ENCODE data around the gene EIF4E2.
A peak's percentile ranks its signal among the peaks of the same experiment; 100 is the strongest.

EIF4E2 gene, protein sequence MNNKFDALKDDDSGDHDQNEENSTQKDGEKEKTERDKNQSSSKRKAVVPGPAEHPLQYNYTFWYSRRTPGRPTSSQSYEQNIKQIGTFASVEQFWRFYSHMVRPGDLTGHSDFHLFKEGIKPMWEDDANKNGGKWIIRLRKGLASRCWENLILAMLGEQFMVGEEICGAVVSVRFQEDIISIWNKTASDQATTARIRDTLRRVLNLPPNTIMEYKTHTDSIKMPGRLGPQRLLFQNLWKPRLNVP

DNA sequence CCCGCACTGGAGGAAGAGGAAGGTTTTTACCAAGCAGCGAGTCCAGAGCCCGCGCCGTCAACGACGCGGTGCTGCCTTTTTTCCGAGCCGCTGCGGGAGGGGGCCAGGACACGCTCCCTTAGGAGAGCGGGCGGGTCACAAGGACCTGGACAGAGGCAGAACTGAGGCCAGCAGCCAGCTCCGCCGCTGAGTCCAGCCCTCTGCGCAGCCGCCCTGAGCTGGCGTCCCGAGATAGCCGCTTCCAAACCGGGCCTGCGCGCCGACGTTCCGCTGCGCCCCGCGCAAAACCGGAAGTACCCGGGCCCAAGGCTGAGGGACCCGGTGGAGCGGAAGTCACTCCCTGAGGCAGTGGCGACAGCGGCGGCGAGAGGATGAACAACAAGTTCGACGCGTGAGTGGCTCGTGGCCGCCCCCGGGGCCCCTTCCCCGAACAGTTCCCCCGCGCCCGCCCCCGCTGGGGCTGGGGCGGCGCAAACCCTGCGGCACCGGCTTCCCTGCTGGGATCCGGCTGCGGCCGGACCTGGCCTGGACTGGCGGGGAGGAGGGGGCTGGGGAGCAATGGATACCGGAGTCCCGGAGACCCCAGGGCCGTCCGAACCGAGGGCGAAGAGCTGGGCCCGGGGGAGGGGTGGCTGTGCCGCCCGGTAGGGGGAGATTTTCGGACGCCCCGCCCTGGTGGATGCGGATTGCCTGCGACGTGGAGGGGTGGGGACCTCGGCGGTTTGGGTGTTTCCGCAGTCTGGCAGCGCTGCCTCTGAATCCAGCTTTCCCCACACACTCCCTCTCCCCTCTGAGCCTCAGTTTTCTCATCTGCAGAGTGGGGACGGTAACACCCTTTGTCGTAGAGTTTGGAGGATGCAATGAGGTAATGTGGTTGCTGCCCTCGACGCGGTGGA is at the start of gene EIF4E2, which contains the start of gene TIGD1:
EIF4E2 (plus strand) TSS at position 336 of the 896 bp plus-strand sequence; CDS start at position 372, 36 bp downstream.
TIGD1 (minus strand) TSS at position 204 of the 896 bp plus-strand sequence. CDS start 675 bp downstream, outside the sequence.
- peak; percentile 74 for DNase-seq (ENCODE audit: low read depth, low spot score)

DNA sequence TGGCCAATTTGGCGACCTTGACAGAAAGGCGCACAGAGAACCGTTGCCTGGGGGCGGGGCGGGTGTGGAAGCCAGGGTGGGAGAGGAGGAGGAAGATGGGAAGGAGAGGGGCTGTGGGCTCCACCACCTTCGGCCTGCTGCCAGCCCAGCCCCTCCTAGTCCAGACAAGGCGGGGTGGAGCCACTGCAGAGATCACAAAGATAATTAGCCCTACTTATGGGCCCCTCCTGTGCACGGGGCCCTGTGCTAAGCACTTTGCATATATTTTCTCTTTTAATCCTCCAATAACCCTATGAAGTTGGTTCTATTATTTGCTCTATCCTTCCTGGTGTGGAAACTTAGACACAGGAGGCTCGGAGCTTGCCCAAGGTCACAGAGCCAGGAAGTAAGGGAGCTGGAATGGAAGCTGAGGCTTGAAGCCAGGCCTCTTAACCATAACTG is 49.1 kb upstream of the EIF4E2 start:
- DNase-seq (ENCODE audit: low read depth, low spot score): no peak

DNA sequence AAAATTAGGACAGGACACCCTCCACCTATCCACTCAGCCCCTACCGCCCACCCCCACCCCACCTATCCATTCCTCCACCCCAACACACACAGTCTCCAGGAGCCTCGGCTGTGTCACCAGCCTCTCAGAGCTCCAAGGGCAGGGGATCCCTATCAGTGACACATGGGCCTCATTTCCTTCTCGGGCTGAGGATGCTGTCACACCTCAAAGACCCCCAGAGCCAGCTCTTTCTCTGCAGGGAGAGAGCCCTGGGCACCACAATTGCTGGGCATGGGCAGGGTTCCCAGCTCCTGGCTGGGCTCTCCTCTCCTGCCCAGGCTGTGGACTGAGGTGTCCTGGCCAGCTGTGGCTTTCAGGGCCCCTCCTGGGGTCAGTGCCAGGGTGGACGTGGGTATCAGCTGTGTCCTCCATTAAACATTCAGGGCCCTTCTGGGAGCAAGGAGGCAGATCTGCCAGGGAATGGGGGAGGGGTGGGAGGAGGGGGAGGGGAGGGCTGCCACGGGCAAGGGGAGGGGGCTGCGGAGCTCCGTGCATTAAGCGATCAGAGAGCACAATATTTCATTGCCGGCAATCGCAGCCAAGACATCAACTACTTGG is 48.6 kb upstream of the EIF4E2 start:
- no peak for DNase-seq (ENCODE audit: low read depth, low spot score)

DNA sequence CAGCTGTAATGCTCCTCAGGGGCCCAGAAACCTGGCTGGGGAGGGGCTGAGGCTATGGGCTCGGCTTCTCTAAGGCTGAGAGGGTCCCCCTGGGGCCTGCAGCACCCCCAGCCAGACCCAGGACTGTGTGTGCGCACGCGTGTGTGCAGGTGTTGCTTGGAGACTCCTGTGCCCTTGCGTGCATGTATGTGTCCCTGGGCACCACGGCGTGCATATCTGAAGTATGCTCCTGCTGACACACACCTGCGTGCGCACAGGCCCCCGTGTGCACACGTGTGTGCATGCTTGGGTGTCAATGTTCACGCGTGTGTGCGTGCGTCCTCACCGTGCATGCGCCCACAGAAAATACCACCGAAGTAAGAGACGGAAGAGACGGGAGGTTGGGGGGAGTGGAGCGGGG is 48.0 kb upstream of the EIF4E2 start:
- DNase-seq (ENCODE audit: low read depth, low spot score): no peak

DNA sequence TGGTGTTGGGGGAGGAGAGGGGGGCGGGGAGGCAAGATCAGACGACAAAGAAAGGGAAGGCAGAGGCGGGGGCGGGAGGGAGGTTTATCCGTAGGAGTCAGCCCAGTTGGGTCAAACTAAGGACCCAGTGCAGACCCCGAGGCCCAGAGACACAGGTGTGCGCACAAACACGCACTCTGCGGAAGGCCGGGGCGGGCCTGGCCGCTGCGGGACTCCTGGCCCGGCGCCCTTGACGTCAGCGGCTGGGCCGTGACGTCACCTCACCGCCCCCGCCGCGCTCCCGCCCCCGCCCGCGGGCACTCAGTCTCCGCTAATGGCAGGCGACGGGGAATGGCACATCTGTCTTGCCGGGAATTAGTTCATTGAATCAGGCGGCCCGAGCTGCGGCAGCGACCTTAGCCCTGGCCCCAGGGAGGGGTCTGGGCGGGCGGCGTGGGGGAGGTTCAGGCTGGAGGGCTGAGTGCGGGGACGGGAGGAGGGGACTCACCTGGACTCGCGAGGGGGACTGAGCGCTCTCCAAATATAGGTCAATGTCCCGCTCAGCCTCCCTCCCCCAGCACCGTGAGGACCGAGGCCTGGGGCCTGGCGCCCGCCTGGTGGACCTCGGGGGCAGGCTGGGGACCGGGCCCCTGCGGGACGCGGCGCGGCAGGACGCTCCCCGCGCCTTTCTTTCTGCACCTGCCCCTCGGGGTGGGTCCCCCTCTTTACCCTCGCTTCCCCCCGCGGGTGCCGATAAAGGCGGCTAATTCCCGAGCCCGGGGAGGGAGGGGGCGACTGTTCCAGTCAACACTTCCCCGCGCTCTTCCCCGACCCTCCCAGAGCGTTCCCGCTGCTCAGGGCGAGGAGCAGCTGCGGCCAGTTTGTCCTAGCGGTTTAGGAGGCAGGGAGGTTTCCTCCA is 47.3 kb upstream of the EIF4E2 start:
- no peak for DNase-seq (ENCODE audit: low read depth, low spot score)

DNA sequence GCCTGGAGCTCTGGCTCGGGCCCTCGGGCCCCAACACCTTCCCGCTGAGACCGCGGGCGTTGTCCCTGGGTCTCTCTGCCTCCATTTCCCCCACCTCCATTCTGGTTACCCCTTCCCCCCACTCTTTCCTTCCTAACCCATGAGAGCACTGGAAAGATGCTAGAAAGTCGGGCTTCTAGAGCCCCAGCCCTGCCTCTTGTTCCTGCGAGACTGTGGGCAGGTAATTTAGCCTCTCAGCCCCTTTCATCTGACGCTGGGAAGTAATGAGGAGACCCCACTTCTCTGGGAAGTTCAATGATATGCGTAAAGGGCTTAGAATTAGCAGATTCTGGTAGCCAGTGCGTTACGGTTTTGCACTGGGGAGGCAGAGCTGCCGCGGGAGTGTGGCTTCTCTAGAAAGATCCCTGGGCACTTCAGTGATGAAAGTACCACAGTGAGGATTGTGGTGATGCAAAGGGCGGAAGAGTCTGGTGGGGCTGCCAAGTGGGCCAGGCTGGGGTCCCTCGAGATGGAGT is 46.6 kb upstream of the EIF4E2 start:
- no peak for DNase-seq (ENCODE audit: low read depth, low spot score)

DNA sequence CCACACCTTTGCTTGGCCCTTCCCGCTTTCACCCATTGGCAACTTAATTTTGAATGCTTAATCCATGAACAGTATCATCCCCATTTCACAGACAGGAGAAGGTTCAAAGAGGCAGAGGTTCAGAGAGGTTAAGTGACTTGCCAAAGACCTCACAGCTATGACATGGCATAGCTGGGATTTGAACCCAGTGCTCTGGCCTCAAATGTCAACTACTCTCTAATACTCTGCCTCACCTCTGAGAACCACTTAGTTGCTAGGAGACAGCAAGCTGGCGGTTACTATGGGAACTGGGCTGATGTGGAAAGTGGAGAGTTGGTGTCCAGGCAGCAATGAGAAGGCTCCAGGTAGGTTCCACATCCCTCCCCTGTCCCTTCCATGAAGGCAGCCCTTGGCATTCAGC is 46.1 kb upstream of the EIF4E2 start:
- DNase-seq (ENCODE audit: low read depth, low spot score): no peak

DNA sequence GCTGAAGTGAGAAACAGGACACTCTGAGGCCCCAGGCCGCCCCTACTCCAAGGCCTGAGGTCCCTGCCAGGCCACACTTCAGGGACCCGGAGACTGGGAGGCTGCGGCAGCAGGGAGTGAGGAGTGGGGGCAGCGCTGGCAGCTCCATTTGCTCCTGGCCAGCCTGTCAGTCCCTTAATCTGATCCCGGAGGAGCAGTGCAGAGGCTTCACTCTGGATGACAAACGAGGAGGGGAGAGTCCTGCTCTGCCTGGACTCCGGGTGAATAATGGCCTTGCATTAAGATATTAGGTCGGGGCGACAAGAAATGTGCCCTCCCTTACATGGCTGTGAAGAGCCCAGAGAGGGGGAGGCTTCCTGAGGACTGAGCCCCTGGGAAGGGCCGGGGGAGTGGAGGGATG is 44.6 kb upstream of the EIF4E2 start:
- no peak for DNase-seq (ENCODE audit: low read depth, low spot score)

DNA sequence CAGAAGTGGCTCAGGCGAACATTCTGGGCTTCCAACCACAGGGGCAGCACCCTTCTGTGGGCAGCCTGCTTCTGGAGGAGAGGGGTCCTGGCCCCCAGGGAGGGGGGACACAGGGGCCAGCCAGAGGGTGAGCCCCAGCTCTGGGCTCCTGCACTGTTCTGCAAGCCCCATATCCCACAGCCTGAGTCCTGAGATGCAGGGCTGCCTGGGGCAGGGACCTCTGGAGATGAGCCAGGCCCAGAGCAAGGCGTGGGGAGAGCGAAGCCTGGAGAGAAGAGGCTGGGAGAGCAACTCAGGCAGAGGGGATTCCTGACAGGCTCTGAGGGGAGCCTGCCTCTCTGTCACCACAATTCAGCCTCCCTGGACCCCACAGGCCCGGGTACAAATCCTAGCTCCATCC is 43.8 kb upstream of the EIF4E2 start:
- DNase-seq (ENCODE audit: low read depth, low spot score): no peak

DNA sequence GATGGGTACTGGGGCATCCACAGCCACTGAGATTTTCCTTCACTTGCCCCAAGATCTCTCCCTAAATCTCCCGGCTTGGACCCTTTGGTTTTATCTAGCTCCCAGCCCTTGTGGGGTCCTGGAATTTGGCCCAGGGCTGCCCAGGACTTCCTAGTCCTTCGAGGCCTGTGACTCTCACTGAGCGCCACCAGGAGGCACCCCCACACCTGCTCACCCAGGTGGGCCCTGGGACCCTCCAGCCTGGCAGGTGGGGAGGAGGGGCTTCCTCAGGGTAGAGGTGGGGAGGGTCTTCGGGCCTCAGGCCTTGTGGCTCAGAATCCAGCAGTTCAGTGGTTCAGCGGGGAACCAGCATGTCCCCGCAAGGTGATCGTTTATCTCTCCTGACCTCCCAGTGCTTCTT is 42.2 kb upstream of the EIF4E2 start:
- DNase-seq (ENCODE audit: low read depth, low spot score): no peak

DNA sequence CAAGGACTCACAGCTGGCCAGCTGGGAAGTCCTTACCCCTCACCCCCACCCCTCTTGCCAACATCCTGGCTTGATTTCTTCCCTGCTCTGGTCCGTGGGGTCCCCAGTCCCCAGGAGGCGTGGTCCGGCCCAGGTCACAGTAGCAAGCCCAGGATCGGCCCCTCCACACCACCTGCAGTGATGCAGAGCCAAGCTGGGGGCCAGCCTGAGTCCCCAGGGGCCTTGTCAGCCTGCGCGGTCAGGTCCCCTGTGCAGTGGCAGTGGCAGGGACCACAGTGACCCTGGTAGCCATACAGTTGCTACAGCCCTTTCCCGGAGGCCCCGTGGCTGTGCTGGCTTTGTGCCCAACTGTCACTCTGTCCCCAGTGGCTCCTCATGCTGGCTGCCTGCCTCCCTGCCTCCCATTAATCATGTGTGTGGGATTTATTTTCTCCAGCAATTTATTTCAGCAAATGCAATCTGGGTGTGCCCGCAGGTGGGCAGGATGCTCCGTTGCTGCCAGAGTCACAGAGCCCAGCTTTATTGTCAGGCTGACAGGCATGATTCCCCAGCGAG is 39.1 kb upstream of the EIF4E2 start:
- DNase-seq (ENCODE audit: low read depth, low spot score): no peak

DNA sequence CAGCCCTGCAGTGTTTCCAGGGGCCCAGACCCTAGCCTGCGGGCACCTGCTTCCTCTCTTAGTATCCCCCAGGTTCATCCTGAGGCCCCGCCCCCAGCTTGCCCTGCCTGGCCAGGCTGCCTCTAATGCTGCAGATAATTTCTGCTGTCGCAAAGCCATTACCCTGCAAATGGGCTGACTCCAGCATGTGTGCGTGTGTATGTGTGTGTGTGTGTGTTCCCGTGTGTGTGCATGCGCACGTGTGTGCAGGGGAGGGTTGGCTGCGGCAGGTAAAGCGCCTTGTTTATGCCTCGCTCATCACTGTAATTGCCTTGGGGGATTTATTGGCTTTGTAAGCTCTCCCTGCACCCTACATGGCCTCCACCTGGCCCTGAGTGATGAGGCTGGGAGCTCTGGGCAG is 37.9 kb upstream of the EIF4E2 start:
- DNase-seq (ENCODE audit: low read depth, low spot score): no peak

DNA sequence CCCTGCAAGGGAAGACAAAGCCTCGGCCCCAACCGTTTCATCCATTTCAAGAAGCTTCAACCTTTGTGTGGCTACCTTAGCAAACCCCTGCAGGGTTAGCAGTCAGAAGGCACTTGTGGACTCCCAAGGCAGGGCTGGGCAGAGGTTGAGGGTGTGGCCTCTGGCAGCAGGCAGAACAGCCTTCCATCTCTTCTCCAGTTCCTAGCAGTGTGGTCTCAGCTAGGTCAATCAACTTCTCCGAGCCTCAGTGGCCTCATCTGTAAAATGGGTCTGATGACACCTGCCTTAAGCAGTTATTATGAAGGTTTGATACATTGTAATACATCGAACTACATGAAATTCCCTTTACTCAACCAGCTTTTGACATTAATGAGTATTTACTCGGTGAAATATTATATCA is 37.1 kb upstream of the EIF4E2 start:
- DNase-seq (ENCODE audit: low read depth, low spot score): no peak

DNA sequence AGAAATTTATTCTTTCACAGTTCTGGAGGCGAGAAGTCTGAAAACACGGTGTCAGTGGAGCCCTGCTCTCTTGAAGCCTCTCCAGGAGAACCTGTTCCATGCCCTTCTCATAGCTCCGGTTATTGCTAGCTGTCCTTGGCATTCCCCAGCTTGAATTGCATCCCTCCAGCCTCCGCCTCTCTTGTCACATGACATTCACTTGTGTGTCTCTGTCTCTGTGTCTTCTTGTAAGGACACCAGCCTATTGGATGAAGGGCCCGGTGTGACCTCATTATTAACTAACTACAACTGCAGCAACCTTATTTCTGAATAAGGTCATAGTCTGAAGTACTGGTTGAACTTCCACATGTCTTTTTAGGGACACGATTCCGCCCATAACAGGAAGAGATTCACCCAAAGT is 34.9 kb upstream of the EIF4E2 start:
- DNase-seq (ENCODE audit: low read depth, low spot score): no peak

DNA sequence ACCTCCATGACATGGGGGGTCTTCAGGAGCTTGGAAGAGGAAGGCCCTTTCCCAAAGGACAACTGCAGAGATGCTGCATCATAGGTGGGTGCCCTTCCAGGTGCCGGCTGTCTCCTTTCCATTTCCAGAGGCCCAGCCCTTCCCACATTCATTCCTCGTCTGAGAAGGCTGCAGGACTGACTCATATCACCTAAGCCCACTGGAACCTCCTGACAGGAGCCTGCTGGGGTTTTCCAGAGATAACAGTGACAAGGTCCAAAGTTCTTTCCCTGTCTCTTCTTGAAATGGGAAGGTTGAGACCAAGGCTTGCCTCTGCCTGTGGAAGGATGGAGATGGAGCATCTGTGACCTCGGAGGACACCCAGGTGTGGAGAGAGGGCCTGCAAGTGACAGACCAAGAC is 33.9 kb upstream of the EIF4E2 start:
- no peak for DNase-seq (ENCODE audit: low read depth, low spot score)

DNA sequence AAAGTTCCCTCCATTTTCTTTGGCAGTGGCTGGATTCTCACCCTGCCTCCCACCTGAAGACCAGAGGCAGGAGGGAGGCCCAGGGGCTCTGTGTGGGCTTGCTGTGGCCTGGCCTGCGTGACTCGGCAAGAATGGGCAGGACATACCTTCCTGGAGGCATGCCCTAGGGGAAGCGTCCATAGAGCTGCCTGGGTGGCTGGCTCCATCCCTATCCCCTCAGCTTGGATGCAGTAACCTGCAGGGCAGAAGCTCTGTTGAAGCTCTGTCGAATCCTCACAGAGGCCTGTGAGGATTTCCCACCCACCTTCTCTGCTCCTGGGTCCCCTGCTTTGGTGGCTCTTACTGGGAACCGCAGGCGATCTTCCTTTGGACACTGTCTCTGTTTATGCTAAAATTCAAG is 31.6 kb upstream of the EIF4E2 start:
- no peak for DNase-seq (ENCODE audit: low read depth, low spot score)

DNA sequence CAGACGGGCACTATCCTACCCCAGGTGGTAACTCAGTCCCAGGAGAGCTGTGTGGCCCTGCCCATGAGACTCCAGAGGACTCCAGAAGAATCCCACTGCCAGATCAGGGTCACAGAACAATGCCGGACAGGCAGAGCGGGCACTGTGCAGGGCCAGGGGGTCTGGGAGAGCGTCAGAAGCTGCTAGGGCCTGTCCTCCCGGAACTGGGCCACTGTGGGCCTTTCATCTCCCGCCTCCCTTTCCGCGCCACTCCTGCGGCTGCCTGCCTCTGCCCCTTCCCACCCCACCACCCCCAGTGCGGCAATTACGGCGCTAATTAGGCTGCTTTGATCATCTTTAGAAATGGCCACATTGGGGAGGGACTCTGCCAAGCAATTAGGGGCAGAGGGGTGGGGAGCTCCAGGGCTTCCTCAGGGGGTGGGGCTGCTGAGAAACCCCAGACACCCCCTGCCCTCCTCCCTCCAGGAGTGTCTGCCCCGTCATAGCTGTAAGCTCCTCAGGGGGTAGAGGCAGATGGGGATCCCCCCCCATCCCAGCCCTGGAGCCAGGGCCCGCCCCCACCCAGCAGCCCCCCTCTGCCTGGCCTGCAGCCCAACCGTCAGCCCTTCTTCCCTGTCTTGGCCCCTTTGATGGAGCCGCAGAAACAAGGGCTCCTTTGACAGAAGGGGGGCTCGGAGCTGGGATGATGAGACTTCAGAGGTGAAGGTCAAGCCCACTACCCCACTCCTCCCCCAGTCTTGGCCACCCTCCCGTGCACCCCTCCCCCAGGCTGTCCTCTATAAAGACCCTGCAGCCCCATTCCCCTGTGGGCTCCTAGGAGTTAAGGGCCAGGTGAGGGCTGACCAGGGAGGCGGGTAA is 30.7 kb upstream of the EIF4E2 start, which contains the start of gene PRSS56:
PRSS56 (plus strand) TSS at position 808 of the 858 bp plus-strand sequence. CDS start 211 bp downstream, outside the sequence.
- no peak for DNase-seq (ENCODE audit: low read depth, low spot score)

DNA sequence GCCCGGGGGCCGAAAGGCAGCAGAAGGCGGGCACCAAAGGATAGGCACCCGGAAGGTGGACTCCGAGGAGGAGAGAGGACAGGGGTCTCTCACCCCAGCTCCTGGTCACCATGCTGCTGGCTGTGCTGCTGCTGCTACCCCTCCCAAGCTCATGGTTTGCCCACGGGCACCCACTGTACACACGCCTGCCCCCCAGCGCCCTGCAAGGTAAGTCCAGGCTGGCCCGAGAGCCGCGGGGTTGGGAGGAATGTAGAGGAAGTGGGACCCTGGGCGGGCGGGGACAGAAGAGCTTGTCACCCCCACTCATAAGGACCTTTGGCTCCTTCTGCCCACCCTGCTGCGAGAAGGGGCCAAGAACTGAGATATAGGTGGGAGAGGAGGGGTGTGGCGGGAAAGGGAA is 30.0 kb upstream of the EIF4E2 start:
- no peak for DNase-seq (ENCODE audit: low read depth, low spot score)

DNA sequence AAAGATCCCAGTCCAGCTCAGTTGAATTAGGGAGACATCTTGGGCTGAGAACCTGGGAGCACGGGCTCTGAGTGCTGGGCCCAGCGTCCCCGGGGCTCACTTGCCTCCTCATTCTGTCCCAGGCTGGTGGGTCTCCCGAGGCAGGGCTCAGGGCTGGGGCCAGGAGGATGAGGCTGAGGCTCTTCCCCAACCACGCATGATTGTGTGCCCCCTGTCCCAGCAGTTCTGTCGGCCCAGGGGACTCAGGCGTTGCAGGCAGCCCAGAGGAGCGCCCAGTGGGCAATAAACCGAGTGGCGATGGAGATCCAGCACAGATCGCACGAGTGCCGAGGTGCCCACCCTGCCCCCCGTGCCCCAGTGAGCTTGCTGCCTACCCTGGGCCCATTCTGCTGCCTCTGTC is 29.4 kb upstream of the EIF4E2 start:
- DNase-seq (ENCODE audit: low read depth, low spot score): no peak
